CD4-positive, CD25-positive, alpha-beta regulatory T cell (primary cell): ENCODE measurements around the gene CRYGA. TPM values are rescaled to one million over a fixed set of nuclear protein-coding genes. Genes with fewer than 3 reads are reported as not detected.

ENCODE experiments used
- ATAC-seq, 2 donors: fragments of 150-1000 bp; cut with Tn5 transposase; one replicate each; pipeline ENCODE4 v1.10.0; 2021; ENCODE audit warnings: low read depth in 2 of 2, moderate number of reproducible peaks in 2 of 2, moderate library complexity in 1 of 2
- DNase-seq, 3 donors: peaks; one replicate each; pipeline versions ENCODE4 v3.0.0 to v3.0.0-alpha.2; 2012 to 2022; ENCODE audit warnings: mixed read lengths in 1 of 3
- H3K27ac ChIP-seq: one replicate; pipeline ENCODE4 v1.7.0; 2013; ENCODE audit warnings: mild to moderate bottlenecking, low read length; ENCODE audit not compliant: insufficient read depth, poor library complexity, severe bottlenecking
- H3K27me3 ChIP-seq: one replicate; pipeline ENCODE4 v1.7.0; 2013; ENCODE audit warnings: low read length; ENCODE audit not compliant: control insufficient read depth, insufficient read depth
- H3K36me3 ChIP-seq: one replicate; pipeline ENCODE4 v1.7.0; 2013; ENCODE audit warnings: mild to moderate bottlenecking, low read length, moderate library complexity; ENCODE audit not compliant: control insufficient read depth, insufficient read depth
- H3K4me1 ChIP-seq: 2 replicates; pipeline ENCODE4 v1.7.0; 2013; ENCODE audit warnings: mild to moderate bottlenecking, low read length; ENCODE audit not compliant: insufficient read depth, control insufficient read depth, poor library complexity, severe bottlenecking
- H3K4me3 ChIP-seq: one replicate; pipeline ENCODE4 v1.7.0; 2013; ENCODE audit warnings: low read depth, mild to moderate bottlenecking, low read length, moderate library complexity
- H3K9me3 ChIP-seq, 2 experiments: 1 replicate in 1 of 2; 2 replicates in 1 of 2; pipeline ENCODE4 v1.7.0; 2013; ENCODE audit warnings: low read length in 2 of 2, mild to moderate bottlenecking in 1 of 2, moderate library complexity in 1 of 2; ENCODE audit not compliant: control insufficient read depth in 2 of 2
- H3K27ac Mint-ChIP-seq, 3 donors: one replicate each; pipeline ENCODE4 v1.8.0; 2020 to 2022; ENCODE audit warnings: mild to moderate bottlenecking in 3 of 3, mixed read lengths in 3 of 3, moderate library complexity in 2 of 3
- H3K27me3 Mint-ChIP-seq: one replicate; pipeline ENCODE4 v1.8.0; 2022; ENCODE audit warnings: mild to moderate bottlenecking, mixed read lengths
- H3K36me3 Mint-ChIP-seq: one replicate; pipeline ENCODE4 v1.8.0; 2020; ENCODE audit warnings: mixed read lengths
- H3K4me1 Mint-ChIP-seq, 4 donors: one replicate each; pipeline ENCODE4 v1.8.0; 2020 to 2022; ENCODE audit warnings: mixed read lengths in 4 of 4, mild to moderate bottlenecking in 1 of 4
- H3K4me3 Mint-ChIP-seq, 4 donors: one replicate each; pipeline ENCODE4 v1.8.0; 2020 to 2022; ENCODE audit warnings: mild to moderate bottlenecking in 4 of 4, mixed read lengths in 4 of 4, moderate library complexity in 3 of 4
- H3K9me3 Mint-ChIP-seq, 7 donors: one replicate each; pipeline ENCODE4 v1.8.0; 2020 to 2022; ENCODE audit warnings: mixed read lengths in 7 of 7, mild to moderate bottlenecking in 3 of 7, moderate library complexity in 2 of 7
- polyA plus RNA-seq, 4 donors: library from polyadenylated mRNA; unstranded; fragments of 300-500 nt; fragmentation: Illumina TruSeq; gene quantifications; one replicate each; pipeline ENCODE4 v1.2.3, GENCODE V29; 2021
- total RNA-seq: library from RNA; stranded (reverse); gene quantifications from one replicate; pipeline ENCODE4 v1.2.3, GENCODE V29; 2022

CRYGA gene
- total and polyA plus RNA-seq, 5 donors from 2014 or later: not detected

DNA sequence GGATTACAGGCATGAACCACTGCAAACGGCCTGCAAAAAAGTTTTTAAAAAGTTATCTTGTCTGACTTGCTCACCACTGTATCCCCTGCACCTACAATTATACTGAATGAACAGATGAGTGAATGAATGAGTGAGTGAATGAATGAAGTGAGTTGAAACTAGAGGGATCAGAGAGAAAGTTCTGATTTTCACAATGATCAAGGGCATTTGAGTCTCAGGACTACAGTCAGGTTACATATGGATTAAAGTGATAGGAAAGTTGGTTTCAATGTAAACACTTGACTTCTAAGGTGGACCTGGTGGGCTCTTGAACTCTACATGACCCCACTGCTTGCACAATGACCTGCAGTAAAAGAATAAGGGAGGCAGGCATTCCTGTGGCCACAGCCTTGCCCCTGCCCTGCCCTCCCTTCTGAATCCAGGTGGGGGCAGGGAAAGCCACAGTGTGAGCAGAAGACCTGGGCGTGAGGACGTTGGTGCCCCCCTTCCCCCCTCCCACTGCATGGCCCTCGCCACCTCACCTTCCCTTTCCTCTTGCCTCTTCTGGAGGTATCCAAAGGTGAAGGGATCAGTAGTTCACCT lies 15.7 kb upstream of the CRYGA start:
- no peak overlapping the region for H3K4me3 ChIP-seq
- no peaks in the 10 kb centered on the region for H3K36me3 Mint-ChIP-seq
- H3K27me3 ChIP-seq: no peaks in the 10 kb centered on the region
- no peak overlapping the region for H3K27ac ChIP-seq
- H3K4me1 ChIP-seq: no peaks in the 10 kb centered on the region
- H3K27me3 Mint-ChIP-seq: peaks cover 10% of the 10 kb centered on the region
- H3K9me3 Mint-ChIP-seq: no peaks in the 10 kb centered on the region
- H3K36me3 ChIP-seq: no peaks in the 10 kb centered on the region
- H3K4me1 Mint-ChIP-seq: peaks cover 0 to 4% (median 2%) of the 10 kb centered on the region in 4 donors
- ATAC-seq (no peak), DNase-seq (no peak)
- no peak overlapping the region for H3K27ac Mint-ChIP-seq
- no peaks in the 10 kb centered on the region for H3K9me3 ChIP-seq
- H3K4me3 Mint-ChIP-seq: no peak overlapping the region

DNA sequence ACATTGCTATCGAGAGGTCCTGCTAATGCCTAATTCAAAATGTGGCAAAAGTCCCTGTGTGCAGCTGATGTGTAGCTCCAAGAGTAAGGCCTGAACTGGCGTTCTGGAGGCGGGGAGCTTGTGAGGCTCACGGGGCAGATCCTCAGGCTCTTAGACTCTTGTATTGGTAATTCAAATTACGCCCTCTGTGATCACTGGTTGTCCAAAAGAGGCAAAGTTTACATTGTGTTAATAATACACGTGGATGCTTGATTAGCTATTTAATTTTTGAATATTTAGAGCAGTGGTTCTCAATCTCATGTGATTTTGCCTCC lies 12.4 kb upstream of the CRYGA start:
- no peak overlapping the region for H3K4me3 Mint-ChIP-seq
- H3K9me3 Mint-ChIP-seq: no peaks in the 10 kb centered on the region
- no peak for ATAC-seq

GRCh38 chr2:208175069-208175839 lies 11.9 kb upstream of the CRYGA start:
- H3K9me3 ChIP-seq: no peaks in the 10 kb centered on the region
- peak; percentile 17 to 53 (median 44) for DNase-seq
- H3K4me3 ChIP-seq: no peak overlapping the region
- no peaks in the 10 kb centered on the region for H3K9me3 Mint-ChIP-seq
- H3K36me3 Mint-ChIP-seq: no peaks in the 10 kb centered on the region
- H3K27me3 Mint-ChIP-seq: peaks cover 11% of the 10 kb centered on the region
- H3K4me1 Mint-ChIP-seq: peaks cover 0 to 4% (median 2%) of the 10 kb centered on the region in 4 donors
- peak; percentile 82 to 87 for ATAC-seq
- no peaks in the 10 kb centered on the region for H3K36me3 ChIP-seq
- H3K4me3 Mint-ChIP-seq: no peak overlapping the region
- no peak overlapping the region for H3K27ac ChIP-seq
- no peaks in the 10 kb centered on the region for H3K4me1 ChIP-seq
- no peak overlapping the region for H3K27ac Mint-ChIP-seq
- H3K27me3 ChIP-seq: peaks cover 7% of the 10 kb centered on the region

More for the DNA sequence above, 12.4 kb upstream of the CRYGA start:
- DNase-seq: no peak
- Histone ChIP-seq H3K4me1 (no peaks in the 10 kb centered on the region), H3K9me3 (no peaks in the 10 kb centered on the region), H3K27ac (no peak overlapping the region), H3K4me3 (no peak overlapping the region), H3K36me3 (no peaks in the 10 kb centered on the region), H3K27me3 (peaks cover 5% of the 10 kb centered on the region)
- no peak overlapping the region for H3K27ac Mint-ChIP-seq
- H3K4me1 Mint-ChIP-seq: peaks cover 0 to 4% (median 2%) of the 10 kb centered on the region in 4 donors
- H3K36me3 Mint-ChIP-seq: no peaks in the 10 kb centered on the region
- H3K27me3 Mint-ChIP-seq: peaks cover 6% of the 10 kb centered on the region

DNA sequence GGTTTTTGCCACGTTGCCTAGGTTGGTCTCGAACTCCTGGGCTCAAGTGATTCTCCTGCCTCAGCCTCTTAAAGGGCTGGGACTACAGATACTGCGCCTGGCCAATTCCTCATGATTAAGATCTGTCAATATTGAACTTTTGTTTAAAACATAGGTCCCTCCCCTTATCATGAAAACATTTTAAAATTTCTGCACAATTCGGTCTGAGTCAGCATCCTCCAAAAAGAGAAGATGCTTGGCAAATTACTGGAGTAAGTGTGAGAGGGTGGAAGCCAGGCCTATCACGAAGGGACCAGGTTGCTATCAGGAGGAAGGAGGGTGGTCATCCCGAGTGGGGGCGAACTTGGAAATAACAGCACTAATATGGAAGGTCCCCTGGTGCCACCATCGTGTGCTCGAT lies 10.8 kb upstream of the CRYGA start:
- Histone ChIP-seq H3K27me3 (peaks cover 7% of the 10 kb centered on the region), H3K4me1 (no peaks in the 10 kb centered on the region), H3K4me3 (no peak overlapping the region), H3K36me3 (no peaks in the 10 kb centered on the region), H3K27ac (no peak overlapping the region), H3K9me3 (no peaks in the 10 kb centered on the region)
- DNase-seq (no peak), ATAC-seq (no peak)
- Mint-ChIP-seq H3K27ac (no peak overlapping the region), H3K4me1 (peaks cover 0 to 4% (median 2%) of the 10 kb centered on the region in 4 donors), H3K4me3 (no peak overlapping the region), H3K27me3 (peaks cover 15% of the 10 kb centered on the region), H3K36me3 (no peaks in the 10 kb centered on the region), H3K9me3 (no peaks in the 10 kb centered on the region)

- no peak overlapping the region for H3K4me3 Mint-ChIP-seq
- Histone ChIP-seq H3K36me3 (no peaks in the 10 kb centered on the region), H3K4me1 (no peaks in the 10 kb centered on the region), H3K27ac (no peak overlapping the region), H3K4me3 (no peak overlapping the region), H3K27me3 (peaks cover 7% of the 10 kb centered on the region), H3K9me3 (no peaks in the 10 kb centered on the region)
- H3K27me3 Mint-ChIP-seq: peaks cover 20% of the 10 kb centered on the region
- ATAC-seq (no peak), DNase-seq (no peak)
- no peak overlapping the region for H3K27ac Mint-ChIP-seq
- H3K36me3 Mint-ChIP-seq: no peaks in the 10 kb centered on the region
- no peaks in the 10 kb centered on the region for H3K9me3 Mint-ChIP-seq
- peaks cover 0 to 4% (median 2%) of the 10 kb centered on the region in 4 donors for H3K4me1 Mint-ChIP-seq
Observed at GRCh38 chr2:208172125-208172524, 8.7 kb upstream of the CRYGA start.

DNA sequence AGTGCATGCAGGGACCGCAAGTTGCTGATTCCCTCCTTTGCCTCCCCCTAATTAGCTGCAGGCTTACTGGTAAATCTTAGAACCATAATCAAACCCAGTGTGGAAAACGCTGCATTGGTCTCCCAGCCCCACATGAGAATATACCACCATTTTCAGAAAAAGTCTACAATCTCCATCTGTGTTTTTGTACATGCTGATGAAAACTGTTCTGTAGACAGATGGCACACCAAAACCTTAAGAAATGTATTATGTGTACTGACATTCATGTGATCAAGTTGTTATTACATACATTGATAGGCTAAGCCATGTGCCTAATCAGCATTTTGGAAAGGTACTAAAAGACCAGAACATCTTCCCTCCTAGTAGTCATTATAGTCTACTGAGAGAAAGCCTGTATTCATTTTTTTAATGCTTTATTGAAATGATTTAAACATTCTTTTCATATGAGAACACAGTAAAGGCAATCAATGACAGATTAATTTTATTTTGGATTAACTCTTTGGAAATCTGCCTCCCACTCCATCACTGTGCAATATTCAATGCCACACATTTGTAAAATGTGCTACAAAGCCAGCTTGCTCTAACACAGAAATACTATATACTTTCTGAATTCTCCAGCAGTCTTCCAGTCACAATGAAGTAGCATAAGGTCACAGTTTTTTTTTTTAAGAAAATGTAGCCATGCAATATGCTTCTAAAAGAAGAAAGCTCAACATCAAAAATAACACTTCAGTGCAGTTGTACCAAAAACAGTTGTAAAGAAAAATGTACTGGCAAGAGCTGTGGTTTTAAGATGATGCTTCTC lies 1.8 kb upstream of the CRYGA start:
- H3K4me3 ChIP-seq: no peak overlapping the region
- ATAC-seq: no peak
- no peaks in the 10 kb centered on the region for H3K4me1 ChIP-seq
- no peaks in the 10 kb centered on the region for H3K27me3 ChIP-seq
- H3K4me3 Mint-ChIP-seq: no peak overlapping the region
- H3K4me1 Mint-ChIP-seq: no peaks in the 10 kb centered on the region
- no peaks in the 10 kb centered on the region for H3K36me3 Mint-ChIP-seq
- H3K27me3 Mint-ChIP-seq: peaks cover 7% of the 10 kb centered on the region
- H3K9me3 ChIP-seq: no peaks in the 10 kb centered on the region
- H3K27ac Mint-ChIP-seq: no peak overlapping the region
- H3K36me3 ChIP-seq: no peaks in the 10 kb centered on the region
- no peaks in the 10 kb centered on the region for H3K9me3 Mint-ChIP-seq
- no peak for DNase-seq
- no peak overlapping the region for H3K27ac ChIP-seq

DNA sequence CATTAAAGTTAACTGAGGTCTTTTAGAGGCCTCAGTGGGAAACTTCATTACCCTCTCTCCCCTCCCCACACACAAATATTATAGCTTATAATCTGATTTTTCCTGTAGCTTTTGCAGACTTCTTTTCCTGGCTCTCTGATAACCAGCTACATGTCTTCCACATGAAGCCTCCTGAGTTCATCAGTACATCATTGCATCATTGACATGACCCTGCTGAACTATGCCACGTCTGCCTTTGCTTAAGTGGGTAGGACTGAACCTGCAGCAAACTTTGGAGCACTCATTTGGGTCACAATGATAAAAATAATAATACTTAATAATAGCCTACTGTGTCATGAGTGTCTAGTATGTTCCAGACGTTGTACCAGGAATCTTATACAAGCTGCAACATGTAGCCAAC lies 7.0 kb downstream of the CRYGA start:
- Histone ChIP-seq H3K4me1 (no peaks in the 10 kb centered on the region), H3K4me3 (no peak overlapping the region), H3K36me3 (no peaks in the 10 kb centered on the region), H3K27ac (no peak overlapping the region), H3K9me3 (no peaks in the 10 kb centered on the region), H3K27me3 (no peaks in the 10 kb centered on the region)
- Mint-ChIP-seq H3K36me3 (no peaks in the 10 kb centered on the region), H3K27me3 (no peaks in the 10 kb centered on the region), H3K9me3 (peaks cover 0 to 12% (median 0%) of the 10 kb centered on the region in 7 donors), H3K4me3 (no peak overlapping the region), H3K4me1 (no peaks in the 10 kb centered on the region), H3K27ac (no peak overlapping the region)
- DNase-seq (no peak), ATAC-seq (no peak)
